NOMO-1 treated with dmso at 0.1 percent for 144 hours (cell line): ENCODE results near the gene CDH4.

Experiments used
- DNase-seq: peaks from one replicate; lab custom pipeline; 2025; ENCODE audit not compliant: unreplicated experiment; lab: John Stamatoyannopoulos, UW

CDH4 gene

GRCh38 chr20:61594198-61594597 is 342.1 kb downstream of the CDH4 start:
- DNase-seq: no peak

GRCh38 chr20:61595216-61595615 is 343.2 kb downstream of the CDH4 start:
- DNase-seq: no peak

- no peak for DNase-seq
Observed at GRCh38 chr20:61596687-61597330, 344.7 kb downstream of the CDH4 start.

- DNase-seq: no peak
Observed at GRCh38 chr20:61597996-61598395, 345.9 kb downstream of the CDH4 start.

DNA sequence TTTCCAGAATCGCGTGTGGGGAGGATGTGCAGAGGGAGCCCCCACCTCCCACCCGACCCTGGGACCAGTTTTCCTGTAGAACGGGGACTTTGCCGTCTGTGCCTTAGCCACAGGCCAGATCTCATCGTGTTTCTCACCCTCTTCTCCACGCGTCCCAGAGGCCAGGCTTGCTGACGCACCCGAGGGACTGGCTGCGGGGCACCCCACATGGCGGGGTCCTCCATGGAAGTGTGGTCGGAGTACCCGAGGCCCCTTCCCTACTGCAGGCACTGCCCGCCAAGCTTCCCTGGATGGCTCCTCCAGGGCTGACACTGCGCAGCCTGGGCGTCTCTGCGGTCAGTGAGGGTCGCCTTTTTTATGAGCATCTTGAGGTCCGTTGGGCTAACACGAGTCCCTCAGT is 346.5 kb downstream of the CDH4 start:
- no peak for DNase-seq

- no peak for DNase-seq
Observed at GRCh38 chr20:61599061-61599531, 347.0 kb downstream of the CDH4 start.

DNA sequence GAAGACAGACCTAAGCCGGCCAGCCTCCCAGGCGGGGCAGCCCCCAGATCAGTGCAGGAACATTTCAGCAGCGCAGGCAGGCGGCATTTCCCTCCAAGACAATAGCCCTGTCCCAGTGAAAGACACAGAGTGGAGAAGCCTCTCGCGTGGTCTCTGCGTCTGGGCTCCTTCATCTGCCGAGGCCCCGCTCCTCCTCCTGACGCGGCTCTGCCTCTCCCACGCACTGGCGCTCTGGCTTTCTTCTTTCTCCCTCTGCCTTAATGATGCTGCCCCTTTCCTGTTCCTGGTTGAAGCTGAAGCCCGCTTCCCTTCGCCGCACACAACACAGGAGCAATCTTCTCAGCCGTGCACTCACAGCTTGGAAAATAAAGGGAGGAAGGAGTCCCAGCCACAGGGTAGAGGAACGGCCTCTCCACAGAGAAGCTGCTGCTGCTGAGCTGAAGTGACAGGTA is 347.5 kb downstream of the CDH4 start:
- DNase-seq: no peak

- DNase-seq: no peak
Observed at GRCh38 chr20:61600016-61600415, 348.0 kb downstream of the CDH4 start.

GRCh38 chr20:61601361-61601760 is 349.3 kb downstream of the CDH4 start:
- no peak for DNase-seq

GRCh38 chr20:61601853-61602252 is 349.8 kb downstream of the CDH4 start:
- no peak for DNase-seq

GRCh38 chr20:61603715-61604114 is 351.7 kb downstream of the CDH4 start:
- DNase-seq: no peak

DNA sequence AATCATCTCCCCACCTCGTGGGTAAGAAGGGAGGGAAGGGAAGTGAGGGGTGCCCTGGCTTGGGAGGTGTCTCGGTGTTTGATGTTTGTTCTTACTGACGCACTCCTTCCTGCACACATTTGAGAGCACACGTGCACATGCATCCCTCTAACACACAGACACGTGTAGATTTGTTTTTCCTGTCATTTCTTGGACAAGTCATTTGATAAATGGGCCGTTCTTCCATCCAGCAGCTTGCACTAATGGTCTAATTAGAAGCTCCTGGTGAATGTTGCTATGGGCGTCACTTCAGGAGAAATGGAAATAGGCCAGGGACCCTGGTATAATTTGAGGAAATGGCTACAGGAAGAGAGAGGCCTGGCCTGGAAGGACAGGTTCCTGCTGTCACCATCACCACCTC is 352.5 kb downstream of the CDH4 start:
- no peak for DNase-seq

DNA sequence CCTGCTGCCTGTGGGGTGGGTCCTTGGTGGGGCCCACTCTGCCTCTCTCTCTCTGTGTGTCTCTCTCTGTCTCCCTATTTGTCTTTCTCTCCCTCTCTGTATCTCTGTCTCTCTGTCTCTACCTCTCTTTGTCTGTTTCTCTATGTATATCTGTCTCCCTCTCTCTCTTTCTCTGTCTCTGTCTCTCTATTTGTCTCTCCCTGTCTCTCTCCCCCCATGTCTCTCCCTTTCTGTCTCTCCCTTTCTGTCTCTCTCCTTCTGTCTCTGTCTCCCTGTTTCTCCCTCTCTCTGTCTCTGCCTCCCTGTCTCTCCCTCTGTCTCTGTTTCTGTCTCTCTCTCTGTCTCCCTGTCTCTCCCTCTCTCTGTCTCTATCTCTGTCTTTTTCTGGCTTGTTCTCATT is 353.2 kb downstream of the CDH4 start:
- DNase-seq: no peak

- DNase-seq: no peak
Observed at GRCh38 chr20:61605862-61606557, 353.9 kb downstream of the CDH4 start.

DNA sequence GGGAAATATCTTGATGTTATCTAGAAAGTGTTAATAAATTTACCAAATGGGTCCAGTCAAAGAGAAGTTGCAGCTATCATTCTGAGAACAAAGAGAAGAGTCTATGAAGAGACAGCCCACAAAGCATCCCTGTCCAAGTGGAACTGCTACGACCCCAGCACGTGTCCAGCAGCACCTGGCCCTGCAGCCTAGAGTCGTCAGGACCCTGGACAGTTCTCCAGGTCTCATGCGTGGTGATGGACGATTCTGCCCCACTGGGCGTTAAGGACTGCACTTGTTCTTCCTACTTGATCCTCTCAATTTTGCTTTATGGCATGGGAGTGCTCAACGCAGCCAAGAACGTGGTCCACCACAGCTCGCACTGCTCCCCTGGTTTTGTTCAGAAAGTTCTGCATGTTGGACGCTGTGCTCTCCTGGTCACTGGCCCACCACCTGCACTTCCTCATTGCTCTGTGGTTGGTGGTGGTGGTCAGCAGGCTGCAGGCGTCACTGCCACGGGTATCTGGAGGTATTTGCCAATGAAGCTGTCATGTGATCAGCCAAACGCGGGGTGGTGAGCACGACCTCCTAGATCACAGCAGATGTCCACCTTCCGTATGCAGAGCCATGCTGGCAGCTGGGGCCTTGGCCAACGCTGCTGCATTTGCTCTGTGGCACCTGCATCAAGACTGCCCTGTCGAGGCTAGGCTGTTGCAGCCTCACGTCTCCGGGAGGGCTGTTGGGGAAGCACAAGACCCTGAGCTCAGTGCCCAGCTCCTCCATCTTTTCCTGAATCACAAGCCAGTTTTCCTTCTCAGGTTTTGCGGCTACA is 356.4 kb downstream of the CDH4 start:
- DNase-seq: no peak

GRCh38 chr20:61609461-61609860 is 357.4 kb downstream of the CDH4 start:
- DNase-seq: no peak

- no peak for DNase-seq
Observed at GRCh38 chr20:61611401-61612180, 359.5 kb downstream of the CDH4 start.

GRCh38 chr20:61613917-61614705 is 362.1 kb downstream of the CDH4 start:
- no peak for DNase-seq

GRCh38 chr20:61614706-61615100 is 362.6 kb downstream of the CDH4 start:
- DNase-seq: no peak

DNA sequence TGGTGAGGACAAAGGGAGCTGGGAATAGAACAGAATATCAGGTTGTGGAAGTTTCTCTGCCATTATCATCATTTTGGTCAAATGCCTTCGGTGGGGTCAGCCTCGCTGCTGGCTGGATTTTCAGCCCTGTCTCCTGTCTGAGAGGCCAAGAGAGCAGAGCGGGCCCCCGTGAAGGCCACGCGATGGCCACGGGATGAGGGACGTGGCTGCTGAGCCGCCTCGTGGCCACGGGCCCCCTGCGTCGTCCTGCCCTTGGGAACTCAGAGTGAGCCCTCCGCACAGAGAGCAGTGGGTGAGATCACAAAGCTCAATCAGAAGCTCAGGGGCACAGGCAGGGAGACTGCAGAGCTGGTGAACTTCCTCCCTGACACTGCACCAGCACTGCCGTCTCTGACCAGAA is 363.7 kb downstream of the CDH4 start:
- no peak for DNase-seq
